Pulmonary artery endothelial cell (primary cell): Measurements from ENCODE around the gene ZEB2. TPM values are rescaled to one million over a fixed set of nuclear protein-coding genes. Genes with fewer than 3 reads are reported as not detected.
"Not testable (repeated sequence)": the region's sequence is repeated elsewhere in the genome, so short reads cannot be mapped to it uniquely, and the experiment has no call there.

Experiments
- DNase-seq: peaks from one replicate; pipeline ENCODE4 v3.0.0-alpha.2; 2011; ENCODE audit warnings: low read depth, low spot score
- total RNA-seq: library from RNA; depleted of rRNA; stranded (reverse); fragments of >200 nt; gene quantifications from 2 replicates; pipeline ENCODE4 v1.2.3, GENCODE V29; 2014

ZEB2 gene
- total RNA-seq, 1 donor from 2014 or later = 22.5 TPM

- no peak for DNase-seq
These were observed 134.5 kb downstream of the ZEB2 start for GRCh38 chr2:144385381-144385780.

GRCh38 chr2:144383571-144384100 lies 136.3 kb downstream of the ZEB2 start:
- DNase-seq = no peak

- no peak for DNase-seq
These were observed 137.1 kb downstream of the ZEB2 start for GRCh38 chr2:144382849-144383248.

- no peak for DNase-seq
These were observed 138.2 kb downstream of the ZEB2 start for GRCh38 chr2:144381716-144382115.

- no peak for DNase-seq
These were observed 140.0 kb downstream of the ZEB2 start for GRCh38 chr2:144379851-144380311.

- no peak for DNase-seq
These were observed 141.4 kb downstream of the ZEB2 start for GRCh38 chr2:144378551-144378950.

- DNase-seq = no peak
These were observed 142.0 kb downstream of the ZEB2 start for GRCh38 chr2:144377914-144378313.

GRCh38 chr2:144376926-144377325 lies 143.0 kb downstream of the ZEB2 start:
- DNase-seq = no peak

GRCh38 chr2:144376460-144376859 lies 143.5 kb downstream of the ZEB2 start:
- DNase-seq = no peak

GRCh38 chr2:144374163-144374661 lies 145.7 kb downstream of the ZEB2 start:
- no peak for DNase-seq

- no peak for DNase-seq
These were observed 147.4 kb downstream of the ZEB2 start for GRCh38 chr2:144372410-144373080.

- DNase-seq = no peak
These were observed 148.9 kb downstream of the ZEB2 start for GRCh38 chr2:144370937-144371584.

GRCh38 chr2:144369416-144369815 lies 150.5 kb downstream of the ZEB2 start:
- DNase-seq = no peak

GRCh38 chr2:144366825-144367429 lies 153.0 kb downstream of the ZEB2 start:
- no peak for DNase-seq

GRCh38 chr2:144364944-144365738 lies 154.8 kb downstream of the ZEB2 start:
- DNase-seq = no peak

- DNase-seq = not testable (repeated sequence)
These were observed 155.7 kb downstream of the ZEB2 start for GRCh38 chr2:144364247-144364646.

- DNase-seq = no peak
These were observed 157.5 kb downstream of the ZEB2 start for GRCh38 chr2:144362401-144362800.

- no peak for DNase-seq
These were observed 158.2 kb downstream of the ZEB2 start for GRCh38 chr2:144361742-144362141.

- no peak for DNase-seq
These were observed 160.2 kb downstream of the ZEB2 start for GRCh38 chr2:144359684-144360083.

GRCh38 chr2:144358979-144359541 lies 160.9 kb downstream of the ZEB2 start:
- no peak for DNase-seq

- no peak for DNase-seq
These were observed 161.4 kb downstream of the ZEB2 start for GRCh38 chr2:144358374-144358964.
